HG03175 (cell line): ENCODE results near the gene CCR5AS.
"Not testable (repeated sequence)": the region's sequence is repeated elsewhere in the genome, so short reads cannot be mapped to it uniquely, and the experiment has no call there.

Experiments used
- ATAC-seq: cut with Tn5 transposase; IDR thresholded peaks from one replicate; pipeline ENCODE4 v1.9.1; 2021; ENCODE audit warnings: mild to moderate bottlenecking, moderate library complexity; ENCODE audit not compliant: unreplicated experiment

Gene CCR5AS

GRCh38 chr3:46358466-46358865, 48.4 kb downstream of the CCR5AS start:
- ATAC-seq, result no peak

- ATAC-seq, result no peak
These were observed 50.0 kb downstream of the CCR5AS start for GRCh38 chr3:46356909-46357308.

- no peak for ATAC-seq
These were observed 50.6 kb downstream of the CCR5AS start for GRCh38 chr3:46356276-46356675.

GRCh38 chr3:46354984-46355383, 51.9 kb downstream of the CCR5AS start:
- no peak for ATAC-seq

GRCh38 chr3:46354478-46354877, 52.4 kb downstream of the CCR5AS start:
- ATAC-seq, result no peak

GRCh38 chr3:46353647-46354410, 53.0 kb downstream of the CCR5AS start, which contains the start of gene CCR2:
Gene CCR2 (plus strand): TSS chr3:46354111. CDS start chr3:46357528, 3,417 bp downstream.
- no peak for ATAC-seq

GRCh38 chr3:46353090-46353489, 53.8 kb downstream of the CCR5AS start:
- ATAC-seq, result no peak

- no peak for ATAC-seq
These were observed 55.2 kb downstream of the CCR5AS start for GRCh38 chr3:46351646-46352045.

GRCh38 chr3:46350262-46350565, 56.7 kb downstream of the CCR5AS start:
- peak; percentile 28 for ATAC-seq

- ATAC-seq, result peak; percentile 73
These were observed 57.2 kb downstream of the CCR5AS start for GRCh38 chr3:46349484-46350261.

- no peak for ATAC-seq
These were observed 57.9 kb downstream of the CCR5AS start for GRCh38 chr3:46348823-46349482.

GRCh38 chr3:46344476-46344875, 62.4 kb downstream of the CCR5AS start:
- ATAC-seq, result no peak

- no peak for ATAC-seq
These were observed 68.0 kb downstream of the CCR5AS start for GRCh38 chr3:46338840-46339239.

GRCh38 chr3:46337911-46338310, 69.0 kb downstream of the CCR5AS start:
- ATAC-seq, result no peak

- ATAC-seq, result no peak
These were observed 71.3 kb downstream of the CCR5AS start for GRCh38 chr3:46335541-46335940.

- no peak for ATAC-seq
These were observed 72.0 kb downstream of the CCR5AS start for GRCh38 chr3:46334741-46335478.

- not testable (repeated sequence) for ATAC-seq
These were observed 76.2 kb downstream of the CCR5AS start for GRCh38 chr3:46330676-46331075.

- no peak for ATAC-seq
These were observed 81.1 kb downstream of the CCR5AS start for GRCh38 chr3:46325645-46326300.

- ATAC-seq, result no peak
These were observed 82.8 kb downstream of the CCR5AS start for GRCh38 chr3:46324036-46324435.

GRCh38 chr3:46321461-46322104, 85.3 kb downstream of the CCR5AS start:
- no peak for ATAC-seq
